ENCODE data around the gene PSAP. TPM values are rescaled to one million over a fixed set of nuclear protein-coding genes. Genes with fewer than 3 reads are reported as not detected.

PSAP gene
- total RNA-seq, 1 experiment from 2014 or later, result 429 TPM

GRCh38 chr10:71842856-71843686 lies 8.0 kb downstream of the PSAP start:
- no TSS peak for BruUV-seq (replicated peaks)
- Histone ChIP-seq H3K27me3 (replicated peaks; ENCODE audit: insufficient read depth, low read depth, low read length, poor library complexity) (no peaks in the 10 kb centered on the region), H3K36me3 (ENCODE audit: insufficient read depth, low read length, poor library complexity, severe bottlenecking) (no peaks in the 10 kb centered on the region), H3K9me3 (ENCODE audit: low read depth, low read length, poor library complexity, severe bottlenecking) (no peaks in the 10 kb centered on the region), H3K27ac (ENCODE audit: low read depth, low read length, poor library complexity, severe bottlenecking) (no peak overlapping the region), H3K4me1 (ENCODE audit: insufficient read depth, low read length, poor library complexity, severe bottlenecking) (peaks cover 33% of the 10 kb centered on the region), H3K4me3 (ENCODE audit: low read depth, low read length, poor library complexity, severe bottlenecking) (no peak overlapping the region)
- DNase-seq (ENCODE audit: low spot score), result no peak
- intact Hi-C loops (cut with micrococcal nuclease; ENCODE audit: unreplicated experiment), result no loop called here
- ChIA-PET CTCF (no interaction called here), POLR2A (ENCODE audit: low non-redundant PET) (no interaction called here)
- TF ChIP-seq, protein P1, sequence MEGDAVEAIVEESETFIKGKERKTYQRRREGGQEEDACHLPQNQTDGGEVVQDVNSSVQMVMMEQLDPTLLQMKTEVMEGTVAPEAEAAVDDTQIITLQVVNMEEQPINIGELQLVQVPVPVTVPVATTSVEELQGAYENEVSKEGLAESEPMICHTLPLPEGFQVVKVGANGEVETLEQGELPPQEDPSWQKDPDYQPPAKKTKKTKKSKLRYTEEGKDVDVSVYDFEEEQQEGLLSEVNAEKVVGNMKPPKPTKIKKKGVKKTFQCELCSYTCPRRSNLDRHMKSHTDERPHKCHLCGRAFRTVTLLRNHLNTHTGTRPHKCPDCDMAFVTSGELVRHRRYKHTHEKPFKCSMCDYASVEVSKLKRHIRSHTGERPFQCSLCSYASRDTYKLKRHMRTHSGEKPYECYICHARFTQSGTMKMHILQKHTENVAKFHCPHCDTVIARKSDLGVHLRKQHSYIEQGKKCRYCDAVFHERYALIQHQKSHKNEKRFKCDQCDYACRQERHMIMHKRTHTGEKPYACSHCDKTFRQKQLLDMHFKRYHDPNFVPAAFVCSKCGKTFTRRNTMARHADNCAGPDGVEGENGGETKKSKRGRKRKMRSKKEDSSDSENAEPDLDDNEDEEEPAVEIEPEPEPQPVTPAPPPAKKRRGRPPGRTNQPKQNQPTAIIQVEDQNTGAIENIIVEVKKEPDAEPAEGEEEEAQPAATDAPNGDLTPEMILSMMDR (conservative IDR thresholded peaks at IDR 0.05; ENCODE audit: low read depth, low read length), result no peak
- TF ChIP-seq EZH2 (IDR thresholded peaks at IDR 0.05; ENCODE audit: borderline replicate concordance, low read depth, low read length, poor library complexity, severe bottlenecking), result no peak

GRCh38 chr10:71842422-71842821 lies 8.6 kb downstream of the PSAP start:
- ChIA-PET CTCF (no interaction called here), POLR2A (ENCODE audit: low non-redundant PET) (no interaction called here)
- Histone ChIP-seq H3K4me3 (ENCODE audit: low read depth, low read length, poor library complexity, severe bottlenecking) (no peak overlapping the region), H3K27me3 (replicated peaks; ENCODE audit: insufficient read depth, low read depth, low read length, poor library complexity) (no peaks in the 10 kb centered on the region), H3K4me1 (ENCODE audit: insufficient read depth, low read length, poor library complexity, severe bottlenecking) (peaks cover 40% of the 10 kb centered on the region), H3K36me3 (ENCODE audit: insufficient read depth, low read length, poor library complexity, severe bottlenecking) (no peaks in the 10 kb centered on the region), H3K9me3 (ENCODE audit: low read depth, low read length, poor library complexity, severe bottlenecking) (no peaks in the 10 kb centered on the region), H3K27ac (ENCODE audit: low read depth, low read length, poor library complexity, severe bottlenecking) (no peak overlapping the region)
- no TSS peak for BruUV-seq (replicated peaks)
- TF ChIP-seq, protein P1 (conservative IDR thresholded peaks at IDR 0.05; ENCODE audit: low read depth, low read length), result no peak
- no peak for DNase-seq (ENCODE audit: low spot score)
- intact Hi-C loops (cut with micrococcal nuclease; ENCODE audit: unreplicated experiment), result no loop called here

DNA sequence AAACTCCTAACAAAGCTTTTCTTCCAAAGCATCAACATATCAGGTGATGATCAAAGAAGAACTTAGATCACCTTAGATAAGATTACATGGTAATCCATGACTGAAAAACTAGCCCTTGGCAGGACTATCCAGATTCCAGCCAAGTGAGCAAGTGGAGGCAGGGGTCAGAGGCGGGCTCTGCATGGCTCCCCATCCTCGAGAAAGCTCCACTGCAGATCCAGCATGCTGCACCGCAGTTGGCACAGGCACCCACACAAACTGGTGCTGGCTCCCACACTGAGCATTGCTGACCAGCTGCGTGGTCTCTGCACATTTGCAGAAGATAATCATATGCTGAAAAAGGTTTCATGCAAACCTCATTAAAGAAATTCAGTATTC lies 10.1 kb downstream of the PSAP start:
- no peaks in the 10 kb centered on the region for H3K27me3 ChIP-seq (replicated peaks; ENCODE audit: insufficient read depth, low read depth, low read length, poor library complexity)
- intact Hi-C loops (cut with micrococcal nuclease; ENCODE audit: unreplicated experiment), result no loop called here
- no peak overlapping the region for H3K4me3 ChIP-seq (ENCODE audit: low read depth, low read length, poor library complexity, severe bottlenecking)
- TF ChIP-seq EZH2 (IDR thresholded peaks at IDR 0.05; ENCODE audit: borderline replicate concordance, low read depth, low read length, poor library complexity, severe bottlenecking), result no peak
- TF ChIP-seq, protein P1 (conservative IDR thresholded peaks at IDR 0.05; ENCODE audit: low read depth, low read length), result no peak
- no TSS peak for BruUV-seq (replicated peaks)
- no peak overlapping the region for H3K27ac ChIP-seq (ENCODE audit: low read depth, low read length, poor library complexity, severe bottlenecking)
- no peak for DNase-seq (ENCODE audit: low spot score)
- H3K9me3 ChIP-seq (ENCODE audit: low read depth, low read length, poor library complexity, severe bottlenecking), result no peaks in the 10 kb centered on the region
- peaks cover 54% of the 10 kb centered on the region for H3K4me1 ChIP-seq (ENCODE audit: insufficient read depth, low read length, poor library complexity, severe bottlenecking)
- ChIA-PET CTCF (no interaction called here), POLR2A (ENCODE audit: low non-redundant PET) (no interaction called here)
- H3K36me3 ChIP-seq (ENCODE audit: insufficient read depth, low read length, poor library complexity, severe bottlenecking), result no peaks in the 10 kb centered on the region
